CD4-positive, alpha-beta T cell treated with Interferon alpha-2 for 1 hour (primary cell): ENCODE data around the gene AR.

ENCODE experiments used
- DNase-seq, 2 donors: peaks; one replicate each; pipeline ENCODE4 v3.0.0-alpha.2; 2020 to 2022

The AR gene, protein sequence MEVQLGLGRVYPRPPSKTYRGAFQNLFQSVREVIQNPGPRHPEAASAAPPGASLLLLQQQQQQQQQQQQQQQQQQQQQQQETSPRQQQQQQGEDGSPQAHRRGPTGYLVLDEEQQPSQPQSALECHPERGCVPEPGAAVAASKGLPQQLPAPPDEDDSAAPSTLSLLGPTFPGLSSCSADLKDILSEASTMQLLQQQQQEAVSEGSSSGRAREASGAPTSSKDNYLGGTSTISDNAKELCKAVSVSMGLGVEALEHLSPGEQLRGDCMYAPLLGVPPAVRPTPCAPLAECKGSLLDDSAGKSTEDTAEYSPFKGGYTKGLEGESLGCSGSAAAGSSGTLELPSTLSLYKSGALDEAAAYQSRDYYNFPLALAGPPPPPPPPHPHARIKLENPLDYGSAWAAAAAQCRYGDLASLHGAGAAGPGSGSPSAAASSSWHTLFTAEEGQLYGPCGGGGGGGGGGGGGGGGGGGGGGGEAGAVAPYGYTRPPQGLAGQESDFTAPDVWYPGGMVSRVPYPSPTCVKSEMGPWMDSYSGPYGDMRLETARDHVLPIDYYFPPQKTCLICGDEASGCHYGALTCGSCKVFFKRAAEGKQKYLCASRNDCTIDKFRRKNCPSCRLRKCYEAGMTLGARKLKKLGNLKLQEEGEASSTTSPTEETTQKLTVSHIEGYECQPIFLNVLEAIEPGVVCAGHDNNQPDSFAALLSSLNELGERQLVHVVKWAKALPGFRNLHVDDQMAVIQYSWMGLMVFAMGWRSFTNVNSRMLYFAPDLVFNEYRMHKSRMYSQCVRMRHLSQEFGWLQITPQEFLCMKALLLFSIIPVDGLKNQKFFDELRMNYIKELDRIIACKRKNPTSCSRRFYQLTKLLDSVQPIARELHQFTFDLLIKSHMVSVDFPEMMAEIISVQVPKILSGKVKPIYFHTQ

DNA sequence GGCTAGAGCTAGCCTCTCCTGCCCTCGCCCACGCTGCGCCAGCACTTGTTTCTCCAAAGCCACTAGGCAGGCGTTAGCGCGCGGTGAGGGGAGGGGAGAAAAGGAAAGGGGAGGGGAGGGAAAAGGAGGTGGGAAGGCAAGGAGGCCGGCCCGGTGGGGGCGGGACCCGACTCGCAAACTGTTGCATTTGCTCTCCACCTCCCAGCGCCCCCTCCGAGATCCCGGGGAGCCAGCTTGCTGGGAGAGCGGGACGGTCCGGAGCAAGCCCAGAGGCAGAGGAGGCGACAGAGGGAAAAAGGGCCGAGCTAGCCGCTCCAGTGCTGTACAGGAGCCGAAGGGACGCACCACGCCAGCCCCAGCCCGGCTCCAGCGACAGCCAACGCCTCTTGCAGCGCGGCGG, at the start of gene AR:
Gene AR (plus strand): TSS at position 204 of the 400 bp plus-strand sequence. CDS start 1,126 bp downstream, outside the sequence.
- no peak for DNase-seq

DNA sequence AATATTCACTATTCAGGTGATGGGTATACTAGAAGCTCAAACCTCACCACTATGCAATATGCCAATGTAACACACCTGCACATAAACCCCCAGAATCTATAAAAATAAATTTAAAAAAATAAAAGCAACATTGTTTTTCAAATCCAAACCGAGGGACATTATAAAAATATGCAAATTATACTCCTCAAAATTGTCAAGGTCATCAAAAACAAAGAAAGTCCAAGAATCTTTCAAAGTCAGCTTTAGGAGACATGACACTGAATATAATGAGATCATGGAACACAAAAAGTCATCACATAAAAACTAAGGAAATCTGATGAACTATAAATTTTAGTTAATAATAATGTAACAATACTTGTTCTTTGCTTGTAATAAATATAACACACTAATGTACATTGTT, 43.2 kb upstream of the AR start:
- DNase-seq = no peak

DNA sequence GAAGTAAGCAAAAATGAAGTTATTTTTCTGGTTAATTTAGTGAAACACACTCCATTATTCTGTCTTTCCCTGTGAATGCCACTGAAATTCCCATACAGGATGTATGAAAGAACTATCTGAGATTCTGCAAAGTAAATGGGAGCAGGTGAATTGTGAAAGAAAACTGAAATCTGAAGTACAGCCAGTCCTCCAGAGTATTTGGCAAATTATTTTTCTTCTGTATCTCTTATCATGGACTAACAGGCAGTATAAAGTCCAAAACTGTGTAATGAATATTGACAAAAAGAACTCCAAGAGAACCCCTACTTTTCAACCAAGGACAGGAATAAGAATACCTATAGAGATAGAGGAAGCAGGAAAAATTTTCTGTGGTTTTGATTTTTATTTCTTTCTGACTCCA, 40.8 kb upstream of the AR start:
- no peak for DNase-seq

DNA sequence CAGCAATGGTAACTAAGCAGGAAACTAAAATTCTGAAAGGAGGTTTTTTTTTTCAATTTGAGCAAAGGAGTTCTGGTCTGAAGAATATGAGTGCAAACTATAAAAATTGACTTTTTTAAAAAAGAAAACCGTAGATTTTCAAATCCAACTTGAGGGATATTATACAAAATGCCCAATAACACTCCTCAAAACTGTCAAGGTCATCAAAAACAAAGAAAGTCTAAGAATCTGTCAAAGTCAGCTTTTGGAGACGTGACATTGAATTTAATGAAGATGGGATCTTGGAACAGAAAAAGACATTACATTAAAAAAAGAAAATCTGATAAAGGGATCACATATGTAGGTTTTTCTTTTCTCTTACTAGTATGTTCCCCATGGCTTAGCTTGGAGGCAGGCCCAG, 40.4 kb upstream of the AR start:
- no peak for DNase-seq

DNA sequence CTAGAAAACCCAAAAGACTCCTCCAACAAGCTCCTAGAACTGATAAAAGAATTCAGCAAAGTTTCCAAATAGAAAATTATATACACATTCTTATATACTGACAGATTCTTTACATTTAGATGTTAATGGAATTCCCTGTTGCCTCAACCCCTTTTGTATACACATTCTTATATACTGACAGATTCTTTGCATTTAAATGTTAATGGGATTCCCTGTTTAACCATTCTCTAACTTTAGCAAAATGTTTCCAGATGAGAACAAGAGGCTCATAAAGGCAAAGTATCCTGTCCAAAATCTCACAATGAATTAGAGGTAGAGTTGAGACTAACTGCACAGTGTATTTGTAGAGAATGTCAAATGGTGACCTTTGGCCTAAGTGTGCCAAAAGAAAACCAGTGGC, 23.1 kb upstream of the AR start:
- DNase-seq = no peak

DNA sequence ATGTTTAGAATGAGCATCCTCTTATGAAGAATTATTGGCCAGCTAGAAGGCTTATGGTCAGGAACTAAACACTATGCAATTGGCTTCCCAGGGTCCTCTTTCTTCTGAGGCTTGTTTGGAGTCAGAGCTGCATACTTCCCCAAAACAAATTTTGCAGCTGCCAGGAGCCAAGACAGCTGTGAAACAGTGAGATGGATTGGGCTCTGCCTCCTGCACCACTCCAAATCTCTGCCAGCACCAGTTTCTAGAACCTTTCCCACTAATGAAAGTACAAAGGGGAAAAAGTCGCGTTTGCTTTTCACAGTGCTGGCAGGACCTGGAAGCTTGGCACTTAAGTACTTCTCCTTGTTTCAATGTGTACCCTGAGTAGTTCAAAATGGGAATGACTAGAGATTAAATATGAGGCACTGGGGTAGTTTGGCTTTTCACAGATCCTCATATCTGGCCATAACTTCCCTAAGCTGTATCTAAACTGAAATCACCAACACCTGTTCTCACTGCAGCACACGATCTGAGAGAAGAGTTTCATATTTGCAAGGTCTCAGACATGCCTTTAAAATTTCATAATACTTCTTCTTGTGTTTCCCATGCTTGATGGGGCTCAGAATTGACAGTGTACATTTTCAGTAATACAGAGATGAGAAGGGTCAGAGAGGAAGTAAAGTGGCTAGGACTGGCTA, 20.7 kb upstream of the AR start:
- no peak for DNase-seq

DNA sequence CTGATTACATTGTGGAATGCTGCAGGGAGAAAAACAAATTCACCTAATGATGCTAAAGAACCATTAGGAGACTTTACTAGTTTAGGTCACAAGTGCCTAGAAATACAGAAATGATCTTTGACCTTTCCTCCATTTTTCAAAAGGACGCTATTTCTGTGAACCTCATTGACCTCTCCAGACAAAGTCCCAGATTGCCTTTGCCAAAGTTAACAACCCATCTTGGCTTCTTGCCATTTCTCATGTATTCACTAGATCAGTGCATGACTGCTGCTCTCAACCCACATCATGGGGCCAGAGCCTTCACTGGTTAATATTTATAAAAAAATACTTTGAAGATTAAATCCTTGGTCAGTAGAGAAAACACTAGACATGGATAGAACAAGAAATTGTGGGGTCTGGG, 19.9 kb upstream of the AR start:
- DNase-seq = no peak

DNA sequence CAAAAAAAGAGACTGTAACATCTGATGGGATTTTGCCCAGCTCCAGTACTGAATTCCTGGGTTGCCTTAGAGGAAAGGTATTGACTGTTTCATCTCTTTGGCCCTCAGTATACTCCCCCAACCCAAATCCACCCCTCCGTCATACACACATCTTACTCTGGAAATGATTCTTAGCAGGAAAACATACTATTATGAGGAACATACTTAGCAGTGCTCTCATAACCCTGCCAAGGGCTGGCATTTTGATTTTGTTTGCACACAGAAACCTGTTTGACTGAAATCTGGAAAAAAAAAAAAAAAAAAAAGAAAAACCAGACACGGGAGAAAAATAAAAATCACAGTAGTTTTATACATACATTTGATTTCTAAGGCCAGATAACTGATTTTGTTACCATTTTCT, 19.4 kb upstream of the AR start:
- DNase-seq = no peak

DNA sequence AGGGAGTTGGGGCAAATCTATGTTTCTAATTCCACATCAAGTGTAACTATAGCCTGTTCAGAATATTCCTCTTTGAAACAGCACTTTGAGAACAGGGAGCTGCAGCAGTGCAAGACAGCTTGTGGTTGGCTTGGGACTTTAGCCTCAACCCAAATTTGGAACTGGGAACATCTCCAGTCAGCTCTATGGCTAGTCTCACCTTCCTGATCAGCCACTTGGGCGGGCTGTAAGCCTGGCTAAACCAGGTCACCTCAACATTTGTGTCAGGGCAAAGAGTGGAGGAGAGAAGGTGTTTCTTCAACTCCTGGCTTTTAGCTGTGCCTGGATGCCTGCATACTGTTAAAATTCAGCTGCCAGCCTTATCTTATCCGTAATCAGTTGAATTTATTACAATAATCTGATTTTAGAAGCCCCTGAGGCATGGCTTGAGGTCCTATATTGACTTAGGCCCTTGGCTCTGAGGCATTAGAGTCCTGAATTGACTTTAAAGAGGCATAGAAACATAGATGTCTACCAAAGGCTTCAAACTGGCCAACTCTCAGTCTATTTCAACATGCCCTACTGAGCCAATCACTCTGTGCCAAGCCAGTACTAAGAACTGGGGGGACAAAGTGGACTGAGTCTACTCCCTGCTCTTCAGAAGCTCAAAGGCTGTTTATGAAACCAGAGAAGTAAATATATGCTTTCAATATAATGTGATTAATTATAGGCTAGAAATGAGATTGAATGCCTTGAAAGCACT, 18.7 kb upstream of the AR start:
- DNase-seq = no peak

DNA sequence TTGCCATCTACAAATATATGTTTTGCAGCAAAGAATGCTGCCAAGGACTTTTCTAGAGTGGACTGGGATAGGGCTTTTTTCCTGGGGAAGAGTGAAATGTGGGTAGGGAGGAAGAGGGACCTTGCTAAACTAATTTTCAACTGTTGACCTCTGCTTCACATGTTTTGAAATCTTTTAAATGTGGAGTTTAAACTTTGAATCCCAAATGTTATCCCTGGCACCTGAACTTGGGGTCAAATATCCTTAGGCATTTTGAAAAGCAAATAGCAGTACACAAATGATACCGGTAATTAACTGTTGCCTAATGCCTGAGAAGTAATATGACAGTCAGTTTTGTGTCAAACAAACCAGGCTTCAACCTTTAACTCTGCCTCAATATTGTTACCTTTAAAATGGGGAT, 7.3 kb upstream of the AR start:
- no peak for DNase-seq

DNA sequence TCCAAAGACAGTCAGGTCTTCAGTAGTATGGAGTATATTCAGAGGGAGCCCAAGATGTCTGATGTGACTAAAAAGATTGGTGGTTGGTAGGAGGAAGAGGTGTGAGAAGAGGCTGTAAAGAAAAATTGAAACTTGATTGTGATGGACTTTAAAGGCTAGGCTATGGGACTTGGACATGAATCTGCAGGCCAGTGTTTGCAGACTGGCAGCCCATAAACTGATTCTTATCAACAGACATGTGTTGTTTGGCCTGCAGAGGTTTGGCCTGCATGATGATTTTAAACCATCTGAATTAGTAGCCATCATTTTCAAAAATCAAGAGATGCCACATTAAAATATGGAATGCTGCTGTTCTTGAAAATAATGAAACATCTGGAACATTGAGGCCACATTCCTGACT, 5.4 kb upstream of the AR start:
- DNase-seq = no peak

DNA sequence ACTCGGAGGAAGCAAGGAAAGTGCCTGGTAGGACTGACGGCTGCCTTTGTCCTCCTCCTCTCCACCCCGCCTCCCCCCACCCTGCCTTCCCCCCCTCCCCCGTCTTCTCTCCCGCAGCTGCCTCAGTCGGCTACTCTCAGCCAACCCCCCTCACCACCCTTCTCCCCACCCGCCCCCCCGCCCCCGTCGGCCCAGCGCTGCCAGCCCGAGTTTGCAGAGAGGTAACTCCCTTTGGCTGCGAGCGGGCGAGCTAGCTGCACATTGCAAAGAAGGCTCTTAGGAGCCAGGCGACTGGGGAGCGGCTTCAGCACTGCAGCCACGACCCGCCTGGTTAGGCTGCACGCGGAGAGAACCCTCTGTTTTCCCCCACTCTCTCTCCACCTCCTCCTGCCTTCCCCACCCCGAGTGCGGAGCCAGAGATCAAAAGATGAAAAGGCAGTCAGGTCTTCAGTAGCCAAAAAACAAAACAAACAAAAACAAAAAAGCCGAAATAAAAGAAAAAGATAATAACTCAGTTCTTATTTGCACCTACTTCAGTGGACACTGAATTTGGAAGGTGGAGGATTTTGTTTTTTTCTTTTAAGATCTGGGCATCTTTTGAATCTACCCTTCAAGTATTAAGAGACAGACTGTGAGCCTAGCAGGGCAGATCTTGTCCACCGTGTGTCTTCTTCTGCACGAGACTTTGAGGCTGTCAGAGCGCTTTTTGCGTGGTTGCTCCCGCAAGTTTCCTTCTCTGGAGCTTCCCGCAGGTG, 637 bp downstream of the AR start:
- DNase-seq = no peak

DNA sequence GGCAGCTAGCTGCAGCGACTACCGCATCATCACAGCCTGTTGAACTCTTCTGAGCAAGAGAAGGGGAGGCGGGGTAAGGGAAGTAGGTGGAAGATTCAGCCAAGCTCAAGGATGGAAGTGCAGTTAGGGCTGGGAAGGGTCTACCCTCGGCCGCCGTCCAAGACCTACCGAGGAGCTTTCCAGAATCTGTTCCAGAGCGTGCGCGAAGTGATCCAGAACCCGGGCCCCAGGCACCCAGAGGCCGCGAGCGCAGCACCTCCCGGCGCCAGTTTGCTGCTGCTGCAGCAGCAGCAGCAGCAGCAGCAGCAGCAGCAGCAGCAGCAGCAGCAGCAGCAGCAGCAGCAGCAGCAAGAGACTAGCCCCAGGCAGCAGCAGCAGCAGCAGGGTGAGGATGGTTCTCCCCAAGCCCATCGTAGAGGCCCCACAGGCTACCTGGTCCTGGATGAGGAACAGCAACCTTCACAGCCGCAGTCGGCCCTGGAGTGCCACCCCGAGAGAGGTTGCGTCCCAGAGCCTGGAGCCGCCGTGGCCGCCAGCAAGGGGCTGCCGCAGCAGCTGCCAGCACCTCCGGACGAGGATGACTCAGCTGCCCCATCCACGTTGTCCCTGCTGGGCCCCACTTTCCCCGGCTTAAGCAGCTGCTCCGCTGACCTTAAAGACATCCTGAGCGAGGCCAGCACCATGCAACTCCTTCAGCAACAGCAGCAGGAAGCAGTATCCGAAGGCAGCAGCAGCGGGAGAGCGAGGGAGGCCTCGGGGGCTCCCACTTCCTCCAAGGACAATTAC, 1.4 kb downstream of the AR start:
- no peak for DNase-seq

DNA sequence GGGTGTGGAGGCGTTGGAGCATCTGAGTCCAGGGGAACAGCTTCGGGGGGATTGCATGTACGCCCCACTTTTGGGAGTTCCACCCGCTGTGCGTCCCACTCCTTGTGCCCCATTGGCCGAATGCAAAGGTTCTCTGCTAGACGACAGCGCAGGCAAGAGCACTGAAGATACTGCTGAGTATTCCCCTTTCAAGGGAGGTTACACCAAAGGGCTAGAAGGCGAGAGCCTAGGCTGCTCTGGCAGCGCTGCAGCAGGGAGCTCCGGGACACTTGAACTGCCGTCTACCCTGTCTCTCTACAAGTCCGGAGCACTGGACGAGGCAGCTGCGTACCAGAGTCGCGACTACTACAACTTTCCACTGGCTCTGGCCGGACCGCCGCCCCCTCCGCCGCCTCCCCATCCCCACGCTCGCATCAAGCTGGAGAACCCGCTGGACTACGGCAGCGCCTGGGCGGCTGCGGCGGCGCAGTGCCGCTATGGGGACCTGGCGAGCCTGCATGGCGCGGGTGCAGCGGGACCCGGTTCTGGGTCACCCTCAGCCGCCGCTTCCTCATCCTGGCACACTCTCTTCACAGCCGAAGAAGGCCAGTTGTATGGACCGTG, 2.2 kb downstream of the AR start:
- no peak for DNase-seq

DNA sequence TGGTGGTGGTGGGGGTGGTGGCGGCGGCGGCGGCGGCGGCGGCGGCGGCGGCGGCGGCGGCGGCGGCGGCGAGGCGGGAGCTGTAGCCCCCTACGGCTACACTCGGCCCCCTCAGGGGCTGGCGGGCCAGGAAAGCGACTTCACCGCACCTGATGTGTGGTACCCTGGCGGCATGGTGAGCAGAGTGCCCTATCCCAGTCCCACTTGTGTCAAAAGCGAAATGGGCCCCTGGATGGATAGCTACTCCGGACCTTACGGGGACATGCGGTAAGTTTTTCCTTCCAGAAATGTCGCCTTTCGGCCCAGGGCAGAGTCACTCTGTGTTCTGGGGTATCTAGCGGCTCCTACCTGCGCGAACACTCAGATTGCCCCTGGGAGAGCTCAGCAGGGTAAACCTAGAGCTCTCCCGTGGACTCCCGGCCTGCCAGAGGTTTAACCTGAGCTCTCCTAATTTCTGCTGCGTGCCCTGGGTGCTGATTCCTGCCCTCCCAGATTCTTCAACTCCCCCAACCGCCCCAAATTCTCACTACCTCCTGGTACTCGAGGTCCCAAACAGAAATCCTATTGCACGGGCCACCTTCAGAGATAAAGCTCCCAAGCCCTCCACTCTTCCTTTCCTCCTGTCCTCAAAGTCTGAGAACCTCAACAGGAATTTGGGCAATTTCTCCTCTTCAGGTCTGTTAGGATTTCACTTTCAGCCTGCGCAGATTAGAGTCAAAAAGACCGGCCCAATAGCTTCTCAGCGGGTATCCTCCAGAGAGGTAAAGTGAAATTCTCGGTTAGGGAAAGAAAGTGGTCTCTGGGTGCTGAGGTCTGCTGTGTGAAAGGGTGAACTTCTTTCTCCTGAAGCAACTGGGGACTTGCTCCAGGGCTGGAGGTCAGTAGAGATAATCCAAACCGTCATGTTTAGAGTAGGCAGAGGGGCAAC, 2.9 kb downstream of the AR start:
- DNase-seq = no peak

DNA sequence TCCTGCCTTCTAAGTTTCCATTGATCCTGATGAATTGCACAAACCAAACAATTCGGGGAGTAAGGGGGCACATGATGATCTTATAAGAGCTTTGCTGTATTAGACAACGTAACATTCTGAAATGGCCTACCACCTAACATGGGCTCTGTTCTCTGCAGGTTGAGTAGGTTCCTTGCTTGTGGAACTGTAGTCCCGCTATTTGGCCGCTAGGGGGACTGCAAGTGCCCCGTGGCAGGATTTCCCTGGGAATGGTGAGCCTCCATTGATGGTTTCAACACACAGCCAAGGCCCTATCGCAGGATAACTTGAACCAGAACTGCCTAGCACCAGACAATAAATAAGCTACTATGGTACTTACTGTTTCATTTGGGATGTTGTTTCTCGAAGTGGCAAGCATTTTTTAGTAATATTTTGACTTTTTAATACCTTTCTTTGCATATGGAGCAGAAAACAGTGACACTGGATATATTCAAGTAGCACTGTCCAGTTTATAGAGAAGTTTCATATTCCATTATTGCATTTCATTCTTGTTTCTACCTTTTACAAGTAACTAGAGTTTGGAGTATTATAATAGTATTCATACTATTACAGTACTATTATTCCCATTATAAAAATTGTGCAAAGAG, 11.9 kb downstream of the AR start:
- DNase-seq = no peak

DNA sequence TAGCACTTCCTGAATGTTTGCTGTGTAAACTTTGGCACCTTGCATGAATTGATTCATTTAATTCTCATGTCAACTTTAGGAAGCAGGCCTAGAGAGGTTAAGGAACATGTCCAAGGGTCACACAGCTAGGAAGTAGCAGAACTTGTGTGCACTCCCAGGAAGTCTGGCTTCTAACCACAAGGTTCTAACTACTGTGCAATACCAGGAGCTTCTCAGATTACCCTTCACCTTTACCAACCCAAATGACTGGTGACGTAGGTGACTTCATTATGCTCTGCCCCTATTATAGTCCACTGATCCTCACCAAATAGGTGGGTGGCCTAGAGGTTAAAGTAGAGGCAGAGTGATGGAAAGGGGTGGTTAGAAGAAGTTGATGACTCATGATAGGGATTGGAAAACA, 14.4 kb downstream of the AR start:
- no peak for DNase-seq

DNA sequence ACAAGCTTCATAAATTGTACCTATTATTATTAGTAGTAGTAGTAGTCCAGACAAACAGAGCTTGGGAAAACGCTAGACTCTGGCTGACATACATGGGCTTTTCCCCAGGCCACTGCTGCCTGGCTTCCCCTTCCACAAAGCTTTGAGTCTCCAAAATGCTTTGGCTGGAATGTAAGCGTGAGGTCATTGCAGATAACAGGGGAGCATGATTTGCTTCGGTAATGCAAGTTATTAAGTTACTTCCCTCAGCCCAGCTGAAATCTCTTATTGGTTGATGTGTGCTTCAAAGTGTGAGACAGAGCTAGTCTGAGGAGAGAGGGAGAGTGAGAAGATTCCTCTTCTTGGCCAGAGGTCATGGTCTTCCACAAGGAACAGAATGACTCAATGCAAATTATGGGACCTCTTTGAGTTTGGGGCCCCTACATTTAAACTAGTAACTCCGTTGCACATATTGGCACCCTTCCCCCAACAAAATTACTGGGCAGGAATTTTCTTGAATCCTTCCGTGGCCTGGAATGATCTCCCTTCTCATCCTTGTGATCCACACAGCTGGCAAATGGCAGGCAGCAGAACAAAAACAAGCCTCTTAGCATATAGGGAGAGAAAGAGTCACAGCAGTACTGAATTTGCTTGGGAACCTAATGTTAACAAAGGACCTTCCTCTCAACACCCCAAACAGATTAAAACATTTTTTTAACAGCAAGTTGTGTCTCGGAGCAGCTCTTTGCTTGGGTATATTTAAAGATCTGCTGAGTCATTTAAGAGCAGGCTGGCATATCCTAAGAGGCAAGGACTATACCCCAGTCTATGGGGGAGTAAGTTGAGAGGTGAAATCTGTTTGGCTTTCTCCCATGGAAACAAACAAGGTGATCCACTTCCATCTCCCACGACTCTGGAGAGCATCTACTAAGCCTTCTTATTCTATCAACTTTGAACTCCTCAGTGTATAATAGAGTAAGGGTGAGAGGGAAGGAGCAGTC, 19.9 kb downstream of the AR start:
- no peak for DNase-seq
